H9 (cell line): ENCODE results near the gene CTU2. TPM values are rescaled to one million over a fixed set of nuclear protein-coding genes. Genes with fewer than 3 reads are reported as not detected.

Experiments used
- DNase-seq: peaks from one replicate; pipeline ENCODE4 v3.0.0-alpha.2; 2017
- H2AFZ ChIP-seq: one replicate; pipeline ENCODE4 v1.6.1; 2013; ENCODE audit warnings: mild to moderate bottlenecking, low read length, control low read depth, moderate library complexity
- H2AK5ac ChIP-seq: 2 replicates; pipeline ENCODE4 v1.6.1; 2013; ENCODE audit warnings: low read length, control low read depth, mixed read lengths; ENCODE audit not compliant: insufficient read length
- H2BK120ac ChIP-seq: one replicate; pipeline ENCODE4 v1.6.1; 2013; ENCODE audit warnings: low read depth, mild to moderate bottlenecking, low read length, control low read depth, inconsistent platforms; ENCODE audit not compliant: poor library complexity, severe bottlenecking
- H2BK12ac ChIP-seq: 2 replicates; pipeline ENCODE4 v1.6.1; 2013; ENCODE audit warnings: low read length, control low read depth, mixed read lengths, low read depth; ENCODE audit not compliant: insufficient read length
- H2BK15ac ChIP-seq: 2 replicates; pipeline ENCODE4 v1.6.1; 2013; ENCODE audit warnings: low read depth, low read length, control low read depth
- H2BK20ac ChIP-seq: one replicate; pipeline ENCODE4 v1.6.1; 2013; ENCODE audit warnings: low read depth, mild to moderate bottlenecking, low read length, control low read depth, inconsistent platforms; ENCODE audit not compliant: poor library complexity, severe bottlenecking
- H2BK5ac ChIP-seq: 2 replicates; pipeline ENCODE4 v1.6.1; 2013; ENCODE audit warnings: low read length, control low read depth, mixed read lengths; ENCODE audit not compliant: insufficient read length
- H3K14ac ChIP-seq: 2 replicates; pipeline ENCODE4 v1.6.1; 2013; ENCODE audit warnings: low read length, control low read depth; ENCODE audit not compliant: insufficient read depth
- H3K18ac ChIP-seq: 2 replicates; pipeline ENCODE4 v1.6.1; 2013; ENCODE audit warnings: low read depth, mild to moderate bottlenecking, mixed read lengths, low read length, control low read depth; ENCODE audit not compliant: insufficient read length
- H3K23ac ChIP-seq: 2 replicates; pipeline ENCODE4 v1.6.1; 2013; ENCODE audit warnings: low read length, control low read depth, mixed read lengths, low read depth; ENCODE audit not compliant: insufficient read length
- H3K23me2 ChIP-seq: 2 replicates; pipeline ENCODE4 v1.6.1; 2013; ENCODE audit warnings: low read depth, mild to moderate bottlenecking, mixed read lengths, low read length, control low read depth; ENCODE audit not compliant: insufficient read length, poor library complexity, severe bottlenecking
- H3K27ac ChIP-seq: 2 replicates; pipeline ENCODE4 v1.5.1; 2013; ENCODE audit warnings: low read length, control low read depth, mixed read lengths, low read depth; ENCODE audit not compliant: insufficient read length
- H3K27me3 ChIP-seq: 2 replicates; pipeline ENCODE4 v1.6.1; 2013; ENCODE audit warnings: low read length, control low read depth, inconsistent platforms; ENCODE audit not compliant: insufficient read depth
- H3K4ac ChIP-seq: 2 replicates; pipeline ENCODE4 v1.6.1; 2013; ENCODE audit warnings: low read depth, mild to moderate bottlenecking, control low read depth, inconsistent platforms, low read length, moderate library complexity
- H3K4me1 ChIP-seq: 2 replicates; pipeline ENCODE4 v1.6.1; 2013; ENCODE audit warnings: low read length, control low read depth, inconsistent platforms; ENCODE audit not compliant: insufficient read depth
- H3K4me2 ChIP-seq: 2 replicates; pipeline ENCODE4 v1.6.1; 2013; ENCODE audit warnings: low read length, control low read depth, mixed read lengths; ENCODE audit not compliant: insufficient read length, insufficient read depth
- H3K56ac ChIP-seq: 2 replicates; pipeline ENCODE4 v1.6.1; 2013; ENCODE audit warnings: low read depth, mild to moderate bottlenecking, mixed read lengths, low read length, control low read depth; ENCODE audit not compliant: insufficient read length
- H3K79me1 ChIP-seq: 2 replicates; pipeline ENCODE4 v1.6.1; 2013; ENCODE audit warnings: low read depth, mild to moderate bottlenecking, moderate library complexity, low read length, control low read depth, inconsistent platforms; ENCODE audit not compliant: insufficient read depth, poor library complexity, severe bottlenecking
- H3K79me2 ChIP-seq: 2 replicates; pipeline ENCODE4 v1.6.1; 2013; ENCODE audit warnings: low read length, control low read depth, inconsistent platforms; ENCODE audit not compliant: insufficient read depth
- H3K9ac ChIP-seq: 2 replicates; pipeline ENCODE4 v1.6.1; 2013; ENCODE audit warnings: low read length, control low read depth, mixed read lengths; ENCODE audit not compliant: insufficient read length; ENCODE audit errors: extremely low read depth
- H3K9me3 ChIP-seq: one replicate; pipeline ENCODE4 v1.6.1; 2013; ENCODE audit warnings: low read depth, low read length, inconsistent platforms; ENCODE audit not compliant: control insufficient read depth
- H3T11ph ChIP-seq: one replicate; pipeline ENCODE4 v1.6.1; 2013; ENCODE audit warnings: mild to moderate bottlenecking, low read length, control low read depth, inconsistent platforms
- H4K20me1 ChIP-seq: one replicate; pipeline ENCODE4 v1.6.1; 2013; ENCODE audit not compliant: control insufficient read depth, insufficient read length, insufficient read depth
- H4K5ac ChIP-seq: 2 replicates; pipeline ENCODE4 v1.6.1; 2013; ENCODE audit warnings: low read depth, mild to moderate bottlenecking, mixed read lengths, low read length, control low read depth; ENCODE audit not compliant: insufficient read length
- H4K8ac ChIP-seq: replicated peaks from 2 replicates; pipeline ENCODE4 v1.6.1; 2013; ENCODE audit warnings: low read length, control low read depth, mixed read lengths, low read depth; ENCODE audit not compliant: insufficient read length
- H4K91ac ChIP-seq: 2 replicates; pipeline ENCODE4 v1.6.1; 2013; ENCODE audit warnings: low read depth, mild to moderate bottlenecking, moderate library complexity, mixed read lengths, low read length, control low read depth; ENCODE audit not compliant: insufficient read length
- H3K27ac Mint-ChIP-seq, 3 experiments: 2 replicates in 2 of 3; 3 replicates in 1 of 3; pipeline ENCODE4 v1.8.0; 2020 to 2021; ENCODE audit warnings: mixed read lengths in 3 of 3, mild to moderate bottlenecking in 1 of 3, moderate library complexity in 1 of 3
- H3K27me3 Mint-ChIP-seq: 2 replicates; pipeline ENCODE4 v1.8.0; 2021; ENCODE audit warnings: low read depth, mild to moderate bottlenecking, moderate library complexity, mixed read lengths
- H3K36me3 Mint-ChIP-seq, 3 experiments: 2 replicates in 2 of 3; 3 replicates in 1 of 3; pipeline ENCODE4 v1.8.0; 2020 to 2021; ENCODE audit warnings: low read depth in 3 of 3, mixed read lengths in 3 of 3; ENCODE audit not compliant: insufficient read depth in 1 of 3
- H3K4me1 Mint-ChIP-seq, 2 experiments: 2 replicates each; pipeline ENCODE4 v1.8.0; 2020; ENCODE audit warnings: mixed read lengths in 2 of 2
- H3K4me3 Mint-ChIP-seq, 2 experiments: 2 replicates in 1 of 2; 3 replicates in 1 of 2; pipeline ENCODE4 v1.8.0; 2020 to 2021; ENCODE audit warnings: mild to moderate bottlenecking in 2 of 2, mixed read lengths in 2 of 2, moderate library complexity in 1 of 2
- H3K9me3 Mint-ChIP-seq, 2 experiments: 2 replicates in 1 of 2; 3 replicates in 1 of 2; pipeline ENCODE4 v1.8.0; 2020; ENCODE audit warnings: mild to moderate bottlenecking in 2 of 2, mixed read lengths in 2 of 2, moderate library complexity in 1 of 2
- WGBS: extraction: QIAGEN DNeasy Blood & Tissue Kit; methylation state at CpG from one replicate; pipeline ENCODE4 v1.1.7; 2013; ENCODE audit warnings: missing lambda C conversion rate, low lambda C conversion rate, mixed read lengths; ENCODE audit not compliant: insufficient read length; ENCODE audit errors: extremely low coverage; 5-methylcytosine and 5-hydroxymethylcytosine counted together
- total RNA-seq: library from RNA; stranded (reverse); gene quantifications from 2 replicates; pipeline ENCODE4 v1.2.1, GENCODE V29; 2021
- TF ChIP-seq, protein P1 (sequence below): fragments of 200-600 bp; sonication (generic); conservative IDR thresholded peaks from 3 replicates; pipeline ENCODE4 v1.8.0; 2021; ENCODE audit warnings: antibody characterized with exemption, mild to moderate bottlenecking

The CTU2 gene
- total RNA-seq, 1 experiment from 2014 or later, result 32.8 TPM

DNA sequence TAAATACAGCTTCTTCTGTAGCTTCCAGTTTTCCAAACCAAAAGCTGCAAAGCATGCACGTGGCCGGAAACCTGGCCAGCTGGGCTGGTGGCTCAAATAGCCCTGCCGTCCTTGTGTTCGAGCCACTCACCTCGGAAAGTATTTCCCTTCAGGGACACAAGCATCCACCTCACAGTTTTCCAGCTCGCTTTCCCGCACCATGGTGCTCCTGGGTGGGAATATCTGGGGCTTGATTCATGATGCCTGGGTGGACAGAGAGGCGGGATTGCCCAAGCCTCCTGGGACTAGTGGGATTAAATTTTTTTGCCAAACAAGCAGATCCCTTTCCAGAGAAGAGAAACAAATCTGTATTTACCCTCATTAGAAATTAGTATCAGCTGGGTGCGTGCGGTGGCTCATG, 36.3 kb upstream of the CTU2 start:
- Histone ChIP-seq H3K79me1 (no peaks in the 10 kb centered on the region), H3K4me1 (no peaks in the 10 kb centered on the region), H2AFZ (no peak overlapping the region), H3K18ac (no peak overlapping the region), H2BK12ac (no peak overlapping the region), H3K9me3 (no peaks in the 10 kb centered on the region), H3T11ph (no peak overlapping the region), H3K4ac (no peak overlapping the region), H3K14ac (no peak overlapping the region), H3K9ac (no peak overlapping the region), H4K8ac (no peak overlapping the region), H2BK5ac (no peak overlapping the region), H4K5ac (no peak overlapping the region), H3K23me2 (no peaks in the 10 kb centered on the region), H2BK120ac (no peak overlapping the region), H3K79me2 (no peaks in the 10 kb centered on the region), H3K23ac (no peak overlapping the region), H4K20me1 (no peaks in the 10 kb centered on the region), H4K91ac (no peak overlapping the region), H2BK20ac (no peak overlapping the region), H3K4me2 (no peak overlapping the region), H3K27ac (no peak overlapping the region), H2BK15ac (no peak overlapping the region), H3K27me3 (no peaks in the 10 kb centered on the region), H3K56ac (no peak overlapping the region), H2AK5ac (no peak overlapping the region)
- Mint-ChIP-seq H3K36me3 (peaks cover 13 to 32% (median 16%) of the 10 kb centered on the region in 3 experiments), H3K4me1 (peaks cover 9 to 10% of the 10 kb centered on the region in 2 experiments), H3K27me3 (no peaks in the 10 kb centered on the region; the same call in 1 of the 2 replicates), H3K4me3 (no peak overlapping the region), H3K9me3 (peaks cover 3% of the 10 kb centered on the region in 2 experiments; a peak in 2 of 5 replicates), H3K27ac (peak overlapping the region in 1 of 3 experiments; percentile 15; a peak in 1 of 7 replicates)
- no peak for DNase-seq
- no CpG with 5 or more reads among the region's 10 CpGs for WGBS
- TF ChIP-seq, protein P1, sequence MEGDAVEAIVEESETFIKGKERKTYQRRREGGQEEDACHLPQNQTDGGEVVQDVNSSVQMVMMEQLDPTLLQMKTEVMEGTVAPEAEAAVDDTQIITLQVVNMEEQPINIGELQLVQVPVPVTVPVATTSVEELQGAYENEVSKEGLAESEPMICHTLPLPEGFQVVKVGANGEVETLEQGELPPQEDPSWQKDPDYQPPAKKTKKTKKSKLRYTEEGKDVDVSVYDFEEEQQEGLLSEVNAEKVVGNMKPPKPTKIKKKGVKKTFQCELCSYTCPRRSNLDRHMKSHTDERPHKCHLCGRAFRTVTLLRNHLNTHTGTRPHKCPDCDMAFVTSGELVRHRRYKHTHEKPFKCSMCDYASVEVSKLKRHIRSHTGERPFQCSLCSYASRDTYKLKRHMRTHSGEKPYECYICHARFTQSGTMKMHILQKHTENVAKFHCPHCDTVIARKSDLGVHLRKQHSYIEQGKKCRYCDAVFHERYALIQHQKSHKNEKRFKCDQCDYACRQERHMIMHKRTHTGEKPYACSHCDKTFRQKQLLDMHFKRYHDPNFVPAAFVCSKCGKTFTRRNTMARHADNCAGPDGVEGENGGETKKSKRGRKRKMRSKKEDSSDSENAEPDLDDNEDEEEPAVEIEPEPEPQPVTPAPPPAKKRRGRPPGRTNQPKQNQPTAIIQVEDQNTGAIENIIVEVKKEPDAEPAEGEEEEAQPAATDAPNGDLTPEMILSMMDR, result no peak
